NCI-H1930 (cell line): ENCODE measurements around the gene MATN1.
"Not testable (repeated sequence)": the region's sequence is repeated elsewhere in the genome, so short reads cannot be mapped to it uniquely, and the experiment has no call there.

Source experiments
- DNase-seq, 2 experiments: peaks; one replicate each; lab custom pipeline; 2025; lab: John Stamatoyannopoulos, UW

Gene MATN1, protein sequence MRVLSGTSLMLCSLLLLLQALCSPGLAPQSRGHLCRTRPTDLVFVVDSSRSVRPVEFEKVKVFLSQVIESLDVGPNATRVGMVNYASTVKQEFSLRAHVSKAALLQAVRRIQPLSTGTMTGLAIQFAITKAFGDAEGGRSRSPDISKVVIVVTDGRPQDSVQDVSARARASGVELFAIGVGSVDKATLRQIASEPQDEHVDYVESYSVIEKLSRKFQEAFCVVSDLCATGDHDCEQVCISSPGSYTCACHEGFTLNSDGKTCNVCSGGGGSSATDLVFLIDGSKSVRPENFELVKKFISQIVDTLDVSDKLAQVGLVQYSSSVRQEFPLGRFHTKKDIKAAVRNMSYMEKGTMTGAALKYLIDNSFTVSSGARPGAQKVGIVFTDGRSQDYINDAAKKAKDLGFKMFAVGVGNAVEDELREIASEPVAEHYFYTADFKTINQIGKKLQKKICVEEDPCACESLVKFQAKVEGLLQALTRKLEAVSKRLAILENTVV

DNA sequence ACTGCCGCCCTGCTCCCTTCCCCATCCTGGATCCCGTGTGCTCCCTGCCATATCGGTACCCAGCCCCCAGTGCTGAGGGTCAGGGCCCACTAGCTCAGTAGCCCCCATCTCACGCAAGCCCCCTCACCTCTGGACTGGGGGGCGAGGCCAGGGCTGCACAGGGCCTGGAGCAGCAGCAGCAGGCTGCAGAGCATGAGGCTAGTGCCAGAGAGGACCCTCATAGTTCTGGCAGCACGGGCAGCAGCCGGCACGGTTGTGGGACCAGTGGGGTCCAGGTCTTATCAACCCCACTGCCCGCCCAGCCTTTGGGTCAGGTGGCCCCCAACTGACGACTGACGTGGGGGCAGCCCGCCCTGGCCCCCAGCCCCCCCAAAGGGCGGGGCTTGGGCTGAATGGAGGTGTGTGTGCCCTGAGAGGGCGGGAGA, at the start of gene MATN1:
MATN1 (minus strand) TSS at position 255 of the 425 bp plus-strand sequence; CDS start at position 221, 34 bp downstream.
- DNase-seq = no peak

DNA sequence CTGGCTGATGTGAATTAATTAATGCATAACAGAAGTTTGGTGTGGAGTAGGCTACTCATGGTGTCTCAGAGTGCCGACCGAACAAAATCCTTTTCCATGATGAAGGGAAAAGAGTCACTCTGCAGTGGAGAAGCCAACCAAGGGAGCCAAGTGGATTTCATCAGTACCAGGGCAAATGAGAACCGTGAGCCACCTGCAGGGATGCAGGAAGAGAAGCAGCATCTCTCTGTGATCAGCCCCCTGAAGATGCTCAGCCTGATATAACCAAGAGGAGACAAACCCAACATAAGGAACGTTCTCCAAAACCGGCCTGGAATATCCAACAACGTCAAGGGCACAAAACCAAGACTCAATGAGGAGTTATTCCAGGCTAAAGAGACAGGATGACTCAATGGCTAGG, 47.6 kb upstream of the MATN1 start:
- DNase-seq = no peak

DNA sequence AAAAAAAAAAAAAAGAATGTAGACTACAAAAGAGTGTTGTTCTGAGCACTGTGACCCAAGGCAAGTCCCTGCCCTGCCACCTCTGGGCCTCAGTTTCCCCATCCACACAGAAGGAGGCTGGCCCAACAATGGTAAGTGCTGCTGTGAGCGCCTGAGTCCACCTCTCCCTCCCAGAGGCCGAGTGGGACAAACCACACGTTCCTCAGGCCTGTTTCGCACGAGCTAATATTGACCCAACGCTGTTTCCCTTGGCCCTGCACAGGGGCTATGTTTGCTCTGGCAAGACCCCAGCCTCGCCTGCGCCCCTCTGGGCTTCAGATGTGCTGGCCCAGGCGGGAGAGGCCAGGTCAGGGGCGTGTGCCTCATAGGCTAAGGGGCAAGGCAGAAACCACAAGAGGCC, 46.8 kb upstream of the MATN1 start:
- no peak for DNase-seq

DNA sequence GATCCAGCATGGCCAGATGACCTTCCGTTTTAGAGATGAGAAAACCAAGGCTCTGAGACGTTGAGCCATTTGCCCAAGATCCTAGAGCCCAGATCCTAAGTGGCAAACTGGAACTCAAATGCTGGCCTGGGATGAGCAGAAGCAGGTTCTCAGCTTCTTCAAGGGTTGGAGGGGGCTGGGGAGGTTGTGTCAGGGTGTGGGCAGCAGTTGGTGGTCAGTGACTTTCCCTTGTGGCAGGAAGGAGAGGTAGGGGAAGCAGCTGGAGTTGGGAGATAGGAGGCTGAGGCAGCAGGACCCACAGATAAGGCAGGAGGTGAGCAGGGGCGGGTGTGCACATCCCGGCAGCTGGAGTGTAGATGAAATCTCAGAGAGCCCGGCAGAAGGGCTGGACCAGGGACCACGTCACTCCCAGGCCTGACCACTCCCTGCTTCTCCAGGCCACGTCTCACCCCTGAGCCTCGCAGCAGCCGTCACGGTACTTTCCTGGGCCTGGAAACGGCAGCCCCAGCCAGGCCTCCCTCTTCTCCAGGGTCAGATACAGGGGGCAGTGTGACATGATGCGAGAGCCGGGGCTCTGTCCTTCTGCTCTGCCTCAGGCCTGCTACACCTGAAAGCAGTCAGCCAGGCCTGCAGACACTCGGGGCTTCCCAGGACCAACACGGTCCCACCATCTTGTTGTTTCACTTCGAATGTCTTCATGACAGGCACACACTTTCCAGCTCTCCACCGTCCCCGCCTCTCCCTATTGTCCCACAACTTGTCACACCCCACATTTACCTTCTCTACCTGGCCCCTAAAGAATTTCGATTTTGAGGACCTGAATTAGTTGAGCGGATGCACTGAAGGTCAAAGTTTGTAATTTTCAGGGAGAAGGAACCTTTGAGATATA, 45.7 kb upstream of the MATN1 start:
- no peak for DNase-seq

DNA sequence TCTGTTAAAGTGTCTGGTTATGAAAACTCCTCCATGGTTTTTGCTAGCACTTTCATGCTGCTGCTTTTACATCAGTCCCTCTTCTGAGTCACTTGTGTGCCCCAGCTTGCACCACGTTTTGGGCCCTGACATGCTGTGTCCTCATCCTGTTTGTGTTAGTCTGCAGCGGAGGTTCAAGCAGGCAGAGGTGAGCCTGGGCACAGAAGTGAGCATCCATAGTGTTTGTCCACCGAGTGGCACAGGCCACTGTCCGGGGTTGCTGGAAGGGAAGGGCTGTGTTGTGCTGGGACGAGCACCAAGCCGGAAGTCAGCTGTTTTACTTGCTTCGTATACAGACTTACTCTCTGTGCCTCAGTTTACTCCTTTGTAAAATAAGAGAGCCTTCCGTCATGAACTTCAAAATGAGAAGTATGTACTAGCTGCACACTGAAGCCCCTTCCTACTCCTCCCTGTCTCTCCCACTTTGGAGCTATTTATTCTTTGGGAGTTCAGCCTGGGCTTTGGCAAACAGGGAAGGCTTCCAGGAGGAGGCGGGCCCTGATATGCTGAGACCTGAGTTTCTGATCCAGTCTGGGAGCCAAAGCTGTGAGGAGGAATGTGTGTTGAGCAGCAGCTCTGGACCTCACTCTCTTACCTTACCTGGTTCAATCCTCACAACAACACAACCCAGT, 44.9 kb upstream of the MATN1 start:
- DNase-seq = no peak

DNA sequence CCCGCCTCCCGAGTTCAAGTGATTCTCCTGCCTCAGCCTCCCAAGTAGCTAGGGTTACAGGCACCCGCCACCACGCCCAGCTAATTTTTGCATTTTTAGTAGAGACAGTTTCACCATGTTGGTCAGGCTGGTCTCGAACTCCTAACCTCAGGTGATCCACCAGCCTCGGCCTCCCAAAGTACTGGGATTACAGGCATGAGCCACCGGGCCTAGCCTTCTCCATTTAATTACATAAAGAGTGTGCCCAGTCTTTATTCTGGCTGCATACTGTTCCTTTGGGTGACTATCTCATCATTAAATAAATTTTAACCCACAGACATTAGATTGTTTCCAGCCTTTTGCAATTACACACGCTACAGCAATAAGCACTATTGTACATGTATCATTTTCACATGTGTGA, 43.6 kb upstream of the MATN1 start:
- not testable (repeated sequence) for DNase-seq

DNA sequence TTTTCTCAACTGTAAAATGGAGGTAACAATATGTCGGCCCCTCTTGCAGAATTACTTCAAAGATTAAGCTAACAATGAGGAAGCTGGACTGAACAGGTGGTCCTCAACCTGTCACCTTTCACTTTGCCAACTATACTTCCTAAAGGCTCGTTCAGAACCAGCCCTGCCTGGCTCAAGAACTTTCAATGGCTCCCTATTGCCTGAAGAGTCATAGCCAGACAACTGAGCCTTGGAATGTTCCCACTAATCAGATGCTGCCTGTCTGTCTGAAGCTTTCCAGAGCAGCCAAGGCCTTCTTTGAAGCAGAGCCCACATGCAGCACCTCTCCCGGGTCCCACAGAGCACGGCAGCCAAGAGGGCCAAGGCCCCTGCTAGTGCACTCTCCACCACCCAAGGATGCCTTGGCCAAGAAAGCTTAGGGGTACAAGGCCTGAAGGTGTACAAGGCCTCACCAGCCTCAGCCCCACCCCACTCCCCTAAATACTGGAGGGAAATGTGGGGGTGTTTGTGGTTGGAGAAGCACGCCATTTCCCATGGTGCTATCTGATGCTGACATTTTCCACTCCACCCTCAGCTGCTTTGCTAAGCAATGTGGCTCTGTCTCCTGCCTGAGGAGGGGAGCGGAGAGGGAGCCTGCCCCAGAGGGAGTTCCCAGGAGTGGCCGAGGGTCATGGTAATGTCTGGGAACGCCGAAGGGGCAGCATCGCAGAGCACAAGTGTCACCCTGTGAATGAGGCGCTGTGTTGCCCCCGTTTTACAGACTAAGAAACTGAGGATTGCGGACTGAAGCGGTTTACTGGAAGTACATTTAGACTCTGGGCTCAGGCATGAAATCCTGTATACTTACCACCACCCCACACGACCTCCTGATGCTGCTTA, 42.4 kb upstream of the MATN1 start:
- no peak for DNase-seq

DNA sequence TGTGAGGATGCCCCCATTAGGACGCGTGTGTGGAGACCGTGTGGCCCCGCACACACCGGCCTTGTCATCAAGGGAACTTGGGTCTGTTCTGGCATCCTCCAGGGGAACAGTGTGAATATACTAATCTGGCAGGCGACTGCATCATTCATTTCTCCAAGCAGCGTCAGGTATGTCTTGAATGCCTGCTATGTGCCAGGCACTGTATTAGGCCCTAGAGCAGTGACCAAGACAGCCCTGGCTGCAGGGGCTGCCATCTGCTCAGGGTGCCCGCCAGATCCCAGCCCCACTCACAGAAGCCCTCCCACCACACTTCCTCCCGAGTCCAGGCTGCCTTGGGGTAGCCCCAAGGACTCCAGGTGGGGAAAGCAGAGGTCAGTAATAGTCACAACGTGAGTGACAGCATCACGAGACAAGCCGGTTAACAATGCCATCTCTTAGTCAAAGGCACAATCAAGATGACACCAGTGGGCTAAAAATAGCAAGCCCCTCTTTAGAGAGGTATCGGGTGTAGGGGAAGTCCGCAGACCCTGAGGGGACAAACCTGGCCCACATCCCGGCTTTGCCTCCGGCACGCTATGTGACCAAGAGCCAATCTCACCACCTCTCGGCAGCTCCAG, 41.7 kb upstream of the MATN1 start:
- DNase-seq = no peak

DNA sequence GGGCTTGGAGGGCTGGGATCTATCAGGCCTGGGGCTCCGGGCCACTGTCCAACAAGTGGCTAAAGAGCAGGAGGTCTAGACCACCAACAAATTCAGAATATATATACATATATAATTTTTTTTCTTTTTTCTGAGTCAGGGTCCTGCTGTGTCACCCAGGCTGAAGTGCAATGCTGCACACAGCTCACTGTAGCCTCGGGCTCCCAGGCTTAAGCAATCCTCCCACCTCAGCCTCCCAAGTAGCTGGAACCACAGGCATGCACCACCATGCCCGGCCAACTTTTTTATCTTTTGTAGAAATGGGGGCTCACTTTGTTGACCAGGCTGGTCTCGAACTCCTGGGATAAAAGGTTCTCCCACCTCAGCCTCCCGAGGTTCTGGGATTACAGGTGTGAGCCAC, 41.0 kb upstream of the MATN1 start:
- no peak for DNase-seq

DNA sequence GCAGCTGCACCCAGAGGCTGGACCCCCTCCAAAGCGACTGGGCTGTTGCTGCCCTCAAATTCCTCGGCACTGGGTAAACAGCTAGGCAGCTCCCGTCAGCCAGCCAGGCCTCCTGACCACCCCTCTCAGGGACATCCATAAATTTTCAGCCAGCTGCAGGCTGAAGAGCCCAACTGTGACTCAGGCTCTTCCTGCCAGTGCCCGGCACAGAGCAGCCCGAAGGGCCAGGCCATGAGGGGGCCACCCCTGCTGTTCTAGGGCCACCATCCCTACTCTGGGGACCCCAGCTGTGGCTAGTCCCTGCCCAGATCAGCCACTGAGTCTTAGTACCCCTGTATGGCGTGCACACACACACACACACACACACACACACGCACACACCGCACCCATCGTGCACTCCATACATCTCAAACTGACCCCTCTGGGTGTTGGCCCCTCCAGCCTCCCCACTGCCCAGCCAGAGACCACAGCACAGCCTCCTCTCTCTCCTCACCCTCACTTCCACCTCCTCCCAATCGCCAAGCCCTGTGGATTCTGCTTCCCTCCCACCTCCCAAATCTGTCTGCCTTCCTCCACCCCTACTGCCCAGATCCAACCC, 40.4 kb upstream of the MATN1 start:
- DNase-seq = no peak

DNA sequence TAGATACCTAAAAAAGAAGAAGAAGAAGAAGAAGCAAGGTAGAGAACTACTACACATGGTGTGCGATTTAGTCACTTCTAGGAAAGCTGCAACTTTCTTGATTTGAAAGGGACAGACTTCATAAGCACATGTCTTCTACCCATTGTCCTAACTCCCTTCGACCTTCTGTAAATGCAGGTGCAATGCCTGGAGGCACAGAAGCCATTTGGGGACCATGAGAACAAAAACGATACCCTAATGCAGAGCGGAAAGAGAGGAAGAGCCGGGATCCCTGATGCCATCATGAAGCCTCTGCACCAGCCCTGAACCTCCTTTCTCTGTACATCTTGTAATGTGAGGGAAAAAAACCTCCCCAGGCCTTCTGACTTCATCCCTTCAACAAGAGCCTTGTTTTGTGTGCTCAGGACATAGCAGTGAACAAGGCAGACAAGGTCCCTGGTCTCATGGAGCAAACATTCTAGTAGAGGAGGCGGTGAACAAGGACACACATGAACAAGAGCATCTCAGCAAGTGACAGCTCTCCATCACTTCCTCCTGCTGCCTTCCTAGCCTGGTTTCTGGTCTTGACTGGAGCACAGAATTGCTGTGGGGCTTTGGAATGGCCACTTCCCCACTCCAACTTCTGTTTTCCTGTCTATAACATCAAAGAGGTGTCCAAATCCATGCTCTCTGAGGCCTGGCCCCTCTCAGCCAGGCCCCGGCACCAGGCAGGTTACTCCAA, 39.7 kb upstream of the MATN1 start:
- no peak for DNase-seq

DNA sequence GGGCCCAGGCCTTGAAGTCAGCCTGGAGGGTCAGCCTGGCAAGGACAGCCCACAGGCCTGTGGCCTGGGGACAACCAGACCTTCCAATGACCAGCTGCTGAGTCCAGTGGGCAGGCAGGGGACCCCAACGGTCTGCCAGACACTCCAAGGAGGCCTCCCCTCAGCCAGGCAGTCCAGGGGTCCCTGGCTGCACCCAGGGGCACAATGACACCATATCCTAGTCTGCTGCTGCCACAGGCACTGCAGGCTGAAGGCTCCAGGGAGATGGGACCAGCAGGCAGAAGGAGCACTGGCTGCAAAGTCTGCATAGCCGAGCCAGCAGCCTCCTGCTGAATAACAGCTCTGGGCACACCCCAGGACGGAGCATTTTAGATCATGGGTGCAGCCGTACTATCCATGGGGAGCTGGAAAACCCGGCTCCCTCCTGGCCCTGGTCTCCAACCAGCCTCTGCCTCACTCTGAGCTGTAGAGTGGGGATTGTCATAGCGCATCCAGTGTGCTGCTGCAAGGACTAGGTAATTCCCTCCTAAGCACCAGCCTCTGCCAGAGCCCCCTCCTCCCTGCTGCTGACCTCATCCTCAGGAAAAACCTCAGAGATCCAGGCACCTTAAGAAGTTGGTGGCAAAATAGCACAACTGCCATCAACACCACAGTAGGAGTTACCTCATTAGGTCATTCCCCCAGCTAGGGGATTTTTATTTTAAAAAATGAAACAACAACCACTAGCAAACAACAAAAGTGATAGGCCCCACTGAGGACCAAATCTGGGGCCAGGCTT, 39.0 kb upstream of the MATN1 start:
- no peak for DNase-seq

DNA sequence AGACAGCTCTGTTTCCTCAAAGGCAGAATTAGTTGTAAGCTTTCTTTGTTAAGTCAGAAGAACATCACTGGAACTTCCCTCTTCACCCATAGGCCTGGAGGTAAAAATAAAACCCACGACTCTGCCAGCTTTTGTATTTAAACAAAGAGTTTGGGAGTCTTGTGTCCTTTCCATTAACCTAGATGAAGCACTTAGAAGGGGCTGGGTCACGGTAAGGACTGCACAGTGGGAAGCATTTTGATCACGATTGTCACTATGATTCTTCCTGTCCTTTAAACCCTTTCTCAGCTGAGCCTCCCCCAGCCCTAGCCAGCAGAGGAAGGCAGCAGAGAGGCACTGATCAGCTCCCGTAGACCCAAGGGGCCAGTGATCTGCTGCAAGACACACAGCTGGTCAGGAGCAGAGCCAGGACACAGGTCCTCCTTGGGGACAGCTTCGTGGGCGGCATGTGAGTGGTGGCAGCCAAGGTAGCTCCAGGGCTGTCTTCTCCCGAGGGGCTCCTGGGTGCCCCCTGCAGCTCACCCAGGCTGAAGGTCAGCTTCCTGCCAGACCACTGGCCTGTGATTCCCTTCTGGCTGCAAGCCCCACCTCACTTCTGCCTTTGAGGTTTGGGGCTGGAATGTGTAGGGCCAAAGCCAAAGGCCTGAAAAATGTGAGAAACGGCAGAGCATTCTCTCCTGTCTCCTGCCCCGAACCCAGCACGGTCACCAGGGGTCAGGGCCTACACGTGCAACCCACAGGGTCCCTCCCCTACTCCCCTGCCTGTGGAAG, 38.2 kb upstream of the MATN1 start:
- DNase-seq = no peak

DNA sequence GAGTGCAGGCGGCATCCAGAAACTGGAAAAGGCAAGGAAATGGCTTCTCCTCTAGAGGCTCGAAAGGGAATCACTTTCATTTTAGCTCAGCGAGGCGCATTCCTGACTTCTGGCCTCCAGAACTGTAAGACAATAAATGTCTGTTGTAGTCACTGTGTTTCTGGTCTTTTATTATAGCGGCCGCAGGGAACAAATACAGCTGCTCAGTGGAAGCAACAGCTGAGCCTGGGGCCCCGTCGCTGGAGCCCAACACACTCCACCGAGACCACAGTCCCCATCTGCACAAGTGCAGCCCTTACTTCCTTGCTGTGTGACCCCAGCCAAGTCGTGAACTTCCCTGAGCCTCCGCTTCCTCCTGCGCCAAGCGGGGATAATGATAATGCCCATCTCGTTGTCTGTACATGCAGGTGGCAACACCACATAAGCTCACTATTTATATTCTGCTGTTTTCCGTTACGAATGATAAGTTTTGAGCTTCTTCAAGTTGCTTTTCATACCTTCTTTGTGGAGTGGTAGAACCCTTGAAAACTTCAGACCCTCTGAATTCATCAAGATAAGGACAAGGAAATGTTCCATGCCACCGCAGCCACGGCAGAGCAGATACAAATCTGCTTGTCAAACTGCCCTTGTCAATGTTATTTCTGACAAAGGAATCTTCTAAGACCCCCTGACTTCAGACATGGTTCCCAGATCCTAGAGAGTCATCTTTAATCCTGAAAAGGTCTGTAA, 37.4 kb upstream of the MATN1 start:
- no peak for DNase-seq

DNA sequence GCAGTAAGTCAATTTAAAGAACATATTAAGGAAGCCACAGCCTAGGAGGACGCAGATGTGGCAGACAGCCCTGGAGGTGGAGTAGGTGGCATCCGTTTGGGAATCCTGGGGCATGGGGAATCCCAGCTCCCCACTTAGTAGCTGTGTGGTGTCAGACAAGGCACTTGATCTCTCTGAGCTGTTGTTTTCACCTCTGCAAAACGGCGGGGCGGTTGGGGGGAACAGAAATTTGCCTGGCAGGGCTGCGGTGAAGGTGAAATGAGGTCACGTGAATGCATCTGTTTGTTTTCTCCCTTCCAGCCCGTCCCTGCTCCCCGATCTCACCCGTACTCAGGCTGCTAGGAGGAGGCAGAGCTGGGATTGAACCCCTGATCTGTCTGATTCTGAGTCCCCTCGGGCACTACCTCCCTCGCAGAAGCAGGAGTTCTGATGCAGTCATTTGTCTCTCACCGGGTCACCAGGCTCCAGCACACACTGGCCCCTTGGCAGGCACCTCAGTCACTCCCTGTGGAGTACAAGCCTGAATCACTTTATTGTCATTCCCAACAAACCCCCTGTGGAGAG, 36.4 kb upstream of the MATN1 start:
- DNase-seq = no peak

DNA sequence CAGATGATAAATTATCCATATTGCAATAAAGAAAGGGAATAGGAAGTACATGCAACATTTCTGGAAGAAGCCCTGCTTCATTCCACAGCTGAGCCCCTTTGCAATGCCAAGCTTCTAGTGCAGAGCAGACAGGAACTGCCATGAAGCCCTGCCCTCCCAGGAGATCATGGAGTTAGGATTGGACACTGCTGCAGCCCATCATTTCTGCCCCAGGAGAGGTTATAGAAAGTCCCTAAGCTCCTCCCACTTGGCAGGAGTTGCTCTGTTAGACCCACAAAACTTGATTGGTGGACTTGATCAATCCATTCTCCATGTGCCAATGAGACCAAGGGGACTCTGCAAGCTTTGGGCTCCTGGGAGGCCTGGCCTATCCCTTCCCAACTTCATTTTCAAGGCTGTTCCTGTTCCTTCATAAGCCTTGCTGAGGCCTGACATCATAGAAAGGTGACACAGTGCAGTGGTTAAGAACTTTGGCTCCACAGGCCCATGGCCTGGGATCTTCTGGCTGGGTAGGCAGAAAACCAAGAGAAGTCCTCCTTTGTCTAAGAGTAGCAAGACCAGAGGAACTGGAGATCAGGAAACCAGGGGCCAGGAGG, 35.5 kb upstream of the MATN1 start:
- DNase-seq = no peak
